Suprapubic skin (tissue), 4 donors: Measurements from ENCODE around the gene ZBTB49.

Source experiments
- EP300 ChIP-seq: sonication (generic); formaldehyde crosslinking; IDR thresholded peaks from one replicate; pipeline ENCODE4 v1.6.1; 2017; ENCODE audit warnings: antibody characterized with exemption
- POLR2A ChIP-seq, 2 donors: fragments of 450-650 bp; IDR thresholded peaks; one replicate each; pipeline ENCODE4 v1.6.1; 2017; ENCODE audit warnings: antibody characterized with exemption in 2 of 2, mild to moderate bottlenecking in 2 of 2, moderate library complexity in 2 of 2
- POLR2AphosphoS5 ChIP-seq, 3 donors: sonication (generic); formaldehyde crosslinking; IDR thresholded peaks; one replicate each; pipeline ENCODE4 v1.6.1; 2017; ENCODE audit warnings: antibody characterized with exemption in 3 of 3
- TF ChIP-seq, protein P1 (sequence below), 2 donors: fragments of 200-600 bp in 1 of 2; fragments of 450-650 bp in 1 of 2; sonication (generic) in 1 of 2; IDR thresholded peaks; one replicate each; pipeline ENCODE4 v1.5.1; 2016 to 2019; ENCODE audit warnings: antibody characterized with exemption in 2 of 2, mild to moderate bottlenecking in 1 of 2, moderate library complexity in 1 of 2

DNA sequence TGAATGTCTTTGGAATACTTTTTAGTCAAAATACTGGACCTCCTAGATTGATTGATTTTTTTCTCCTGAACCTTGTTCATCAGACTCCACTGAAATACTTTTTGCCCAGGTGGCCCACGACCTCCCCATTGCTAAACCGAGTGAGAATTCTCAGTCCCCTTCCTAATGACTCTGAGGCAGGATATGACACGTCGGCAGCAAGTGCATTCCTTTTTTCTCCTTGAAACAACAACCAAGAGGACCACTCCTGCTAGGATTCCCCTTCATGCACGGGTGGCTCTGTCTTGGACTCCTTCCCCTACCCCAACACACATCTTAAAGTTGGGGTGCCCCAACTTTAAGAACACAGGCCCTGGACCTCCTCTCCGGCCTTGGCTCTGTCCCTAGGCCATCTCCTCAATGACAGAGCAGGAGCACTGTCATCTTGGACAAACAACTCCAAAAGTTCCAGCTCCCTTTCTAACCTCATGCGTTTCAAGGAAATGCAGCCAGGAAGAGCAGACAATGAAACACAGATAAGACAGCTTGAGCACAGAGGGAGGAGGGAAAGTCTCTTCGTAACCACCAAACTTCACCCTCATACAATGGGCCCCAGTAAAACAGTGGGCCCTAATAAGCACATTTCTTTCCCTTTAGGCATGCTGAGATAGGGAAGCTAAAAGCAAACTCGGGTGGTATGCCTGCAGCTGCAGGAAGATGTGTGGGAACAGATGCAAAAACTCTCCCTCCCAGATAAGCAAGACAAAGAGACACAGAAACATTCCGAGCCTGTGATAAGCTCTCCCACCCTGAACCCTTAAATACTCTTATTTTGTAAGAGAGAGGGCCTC is 33.9 kb downstream of the ZBTB49 start:
- TF ChIP-seq, protein P1, sequence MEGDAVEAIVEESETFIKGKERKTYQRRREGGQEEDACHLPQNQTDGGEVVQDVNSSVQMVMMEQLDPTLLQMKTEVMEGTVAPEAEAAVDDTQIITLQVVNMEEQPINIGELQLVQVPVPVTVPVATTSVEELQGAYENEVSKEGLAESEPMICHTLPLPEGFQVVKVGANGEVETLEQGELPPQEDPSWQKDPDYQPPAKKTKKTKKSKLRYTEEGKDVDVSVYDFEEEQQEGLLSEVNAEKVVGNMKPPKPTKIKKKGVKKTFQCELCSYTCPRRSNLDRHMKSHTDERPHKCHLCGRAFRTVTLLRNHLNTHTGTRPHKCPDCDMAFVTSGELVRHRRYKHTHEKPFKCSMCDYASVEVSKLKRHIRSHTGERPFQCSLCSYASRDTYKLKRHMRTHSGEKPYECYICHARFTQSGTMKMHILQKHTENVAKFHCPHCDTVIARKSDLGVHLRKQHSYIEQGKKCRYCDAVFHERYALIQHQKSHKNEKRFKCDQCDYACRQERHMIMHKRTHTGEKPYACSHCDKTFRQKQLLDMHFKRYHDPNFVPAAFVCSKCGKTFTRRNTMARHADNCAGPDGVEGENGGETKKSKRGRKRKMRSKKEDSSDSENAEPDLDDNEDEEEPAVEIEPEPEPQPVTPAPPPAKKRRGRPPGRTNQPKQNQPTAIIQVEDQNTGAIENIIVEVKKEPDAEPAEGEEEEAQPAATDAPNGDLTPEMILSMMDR (IDR thresholded peaks at IDR 0.05) = no peak
- no peak for TF ChIP-seq POLR2A (IDR thresholded peaks at IDR 0.05)
- no peak for TF ChIP-seq POLR2AphosphoS5 (IDR thresholded peaks at IDR 0.05)
- no peak for TF ChIP-seq EP300
